ENCODE results near the gene FAM210A.
"Not testable (repeated sequence)": the region's sequence is repeated elsewhere in the genome, so short reads cannot be mapped to it uniquely, and the experiment has no call there.

The FAM210A gene

GRCh38 chr18:13726232-13726971 lies at the start of gene FAM210A, which contains the start of gene RNMT:
Gene FAM210A (minus strand): TSS chr18:13726558. CDS start chr18:13682077, 44,481 bp downstream.
Gene RNMT (plus strand): TSS chr18:13726673. CDS start chr18:13731518, 4,845 bp downstream.
- peaks cover 12% of the 10 kb centered on the region for H3K4me1 ChIP-seq (ENCODE audit: control insufficient read depth, insufficient read depth, low read length)
- H3K9me3 ChIP-seq (ENCODE audit: control insufficient read depth, low read length): no peaks in the 10 kb centered on the region
- no peaks in the 10 kb centered on the region for H3K36me3 ChIP-seq (ENCODE audit: control insufficient read depth, insufficient read depth, low read length)
- H3K4me3 ChIP-seq (ENCODE audit: low read length): peak within 1 kb of the TSS; percentile 73
- H3K9ac ChIP-seq (ENCODE audit: low read length): peak within 1 kb of the TSS; percentile 86
- H3K27me3 ChIP-seq (ENCODE audit: control insufficient read depth, insufficient read depth, low read length): no peaks in the 10 kb centered on the region

GRCh38 chr18:13775058-13775457 lies 48.7 kb upstream of the FAM210A start:
- Histone ChIP-seq H3K36me3 (ENCODE audit: control insufficient read depth, insufficient read depth, low read length) (no peaks in the 10 kb centered on the region), H3K4me1 (ENCODE audit: control insufficient read depth, insufficient read depth, low read length) (no peaks in the 10 kb centered on the region), H3K9me3 (ENCODE audit: control insufficient read depth, low read length) (no peaks in the 10 kb centered on the region), H3K27me3 (ENCODE audit: control insufficient read depth, insufficient read depth, low read length) (no peaks in the 10 kb centered on the region), H3K4me3 (ENCODE audit: low read length) (no peak overlapping the region), H3K9ac (ENCODE audit: low read length) (no peak overlapping the region)

GRCh38 chr18:13762690-13763439 lies 36.5 kb upstream of the FAM210A start:
- H3K9me3 ChIP-seq (ENCODE audit: control insufficient read depth, low read length): no peaks in the 10 kb centered on the region
- no peaks in the 10 kb centered on the region for H3K4me1 ChIP-seq (ENCODE audit: control insufficient read depth, insufficient read depth, low read length)
- no peak overlapping the region for H3K4me3 ChIP-seq (ENCODE audit: low read length)
- H3K9ac ChIP-seq (ENCODE audit: low read length): no peak overlapping the region
- H3K36me3 ChIP-seq (ENCODE audit: control insufficient read depth, insufficient read depth, low read length): no peaks in the 10 kb centered on the region
- H3K27me3 ChIP-seq (ENCODE audit: control insufficient read depth, insufficient read depth, low read length): no peaks in the 10 kb centered on the region

- no peaks in the 10 kb centered on the region for H3K4me1 ChIP-seq (ENCODE audit: control insufficient read depth, insufficient read depth, low read length)
- H3K36me3 ChIP-seq (ENCODE audit: control insufficient read depth, insufficient read depth, low read length): no peaks in the 10 kb centered on the region
- H3K4me3 ChIP-seq (ENCODE audit: low read length): no peak overlapping the region
- H3K9me3 ChIP-seq (ENCODE audit: control insufficient read depth, low read length): no peaks in the 10 kb centered on the region
- no peaks in the 10 kb centered on the region for H3K27me3 ChIP-seq (ENCODE audit: control insufficient read depth, insufficient read depth, low read length)
- H3K9ac ChIP-seq (ENCODE audit: low read length): no peak overlapping the region
Measured at GRCh38 chr18:13760047-13760446, 33.7 kb upstream of the FAM210A start.

- Histone ChIP-seq H3K36me3 (ENCODE audit: control insufficient read depth, insufficient read depth, low read length) (no peaks in the 10 kb centered on the region), H3K4me1 (ENCODE audit: control insufficient read depth, insufficient read depth, low read length) (no peaks in the 10 kb centered on the region), H3K9ac (ENCODE audit: low read length) (no peak overlapping the region), H3K4me3 (ENCODE audit: low read length) (no peak overlapping the region), H3K27me3 (ENCODE audit: control insufficient read depth, insufficient read depth, low read length) (no peaks in the 10 kb centered on the region), H3K9me3 (ENCODE audit: control insufficient read depth, low read length) (no peaks in the 10 kb centered on the region)
Measured at GRCh38 chr18:13758622-13759021, 32.3 kb upstream of the FAM210A start.

- no peaks in the 10 kb centered on the region for H3K4me1 ChIP-seq (ENCODE audit: control insufficient read depth, insufficient read depth, low read length)
- H3K36me3 ChIP-seq (ENCODE audit: control insufficient read depth, insufficient read depth, low read length): no peaks in the 10 kb centered on the region
- H3K27me3 ChIP-seq (ENCODE audit: control insufficient read depth, insufficient read depth, low read length): no peaks in the 10 kb centered on the region
- H3K4me3 ChIP-seq (ENCODE audit: low read length): no peak overlapping the region
- H3K9ac ChIP-seq (ENCODE audit: low read length): no peak overlapping the region
- no peaks in the 10 kb centered on the region for H3K9me3 ChIP-seq (ENCODE audit: control insufficient read depth, low read length)
Measured at GRCh38 chr18:13756671-13757070, 30.3 kb upstream of the FAM210A start.

GRCh38 chr18:13756261-13756660 lies 29.9 kb upstream of the FAM210A start:
- no peaks in the 10 kb centered on the region for H3K4me1 ChIP-seq (ENCODE audit: control insufficient read depth, insufficient read depth, low read length)
- no peak overlapping the region for H3K9ac ChIP-seq (ENCODE audit: low read length)
- no peaks in the 10 kb centered on the region for H3K9me3 ChIP-seq (ENCODE audit: control insufficient read depth, low read length)
- no peak overlapping the region for H3K4me3 ChIP-seq (ENCODE audit: low read length)
- H3K36me3 ChIP-seq (ENCODE audit: control insufficient read depth, insufficient read depth, low read length): no peaks in the 10 kb centered on the region
- H3K27me3 ChIP-seq (ENCODE audit: control insufficient read depth, insufficient read depth, low read length): no peaks in the 10 kb centered on the region

GRCh38 chr18:13751599-13751998 lies 25.2 kb upstream of the FAM210A start:
- not testable (repeated sequence) for H3K4me3 ChIP-seq (ENCODE audit: low read length); H3K36me3 ChIP-seq (ENCODE audit: control insufficient read depth, insufficient read depth, low read length); H3K9ac ChIP-seq (ENCODE audit: low read length); H3K27me3 ChIP-seq (ENCODE audit: control insufficient read depth, insufficient read depth, low read length); H3K9me3 ChIP-seq (ENCODE audit: control insufficient read depth, low read length); H3K4me1 ChIP-seq (ENCODE audit: control insufficient read depth, insufficient read depth, low read length)

- Histone ChIP-seq H3K9ac (ENCODE audit: low read length) (no peak overlapping the region), H3K36me3 (ENCODE audit: control insufficient read depth, insufficient read depth, low read length) (no peaks in the 10 kb centered on the region), H3K27me3 (ENCODE audit: control insufficient read depth, insufficient read depth, low read length) (no peaks in the 10 kb centered on the region), H3K4me1 (ENCODE audit: control insufficient read depth, insufficient read depth, low read length) (no peaks in the 10 kb centered on the region), H3K4me3 (ENCODE audit: low read length) (no peak overlapping the region), H3K9me3 (ENCODE audit: control insufficient read depth, low read length) (no peaks in the 10 kb centered on the region)
Measured at GRCh38 chr18:13746633-13747032, 20.3 kb upstream of the FAM210A start.

GRCh38 chr18:13745696-13746095 lies 19.3 kb upstream of the FAM210A start:
- no peak overlapping the region for H3K9ac ChIP-seq (ENCODE audit: low read length)
- no peak overlapping the region for H3K4me3 ChIP-seq (ENCODE audit: low read length)
- H3K4me1 ChIP-seq (ENCODE audit: control insufficient read depth, insufficient read depth, low read length): no peaks in the 10 kb centered on the region
- no peaks in the 10 kb centered on the region for H3K36me3 ChIP-seq (ENCODE audit: control insufficient read depth, insufficient read depth, low read length)
- H3K27me3 ChIP-seq (ENCODE audit: control insufficient read depth, insufficient read depth, low read length): no peaks in the 10 kb centered on the region
- H3K9me3 ChIP-seq (ENCODE audit: control insufficient read depth, low read length): no peaks in the 10 kb centered on the region

GRCh38 chr18:13735681-13736080 lies 9.3 kb upstream of the FAM210A start:
- H3K9me3 ChIP-seq (ENCODE audit: control insufficient read depth, low read length): no peaks in the 10 kb centered on the region
- H3K4me3 ChIP-seq (ENCODE audit: low read length): no peak overlapping the region
- H3K9ac ChIP-seq (ENCODE audit: low read length): no peak overlapping the region
- H3K4me1 ChIP-seq (ENCODE audit: control insufficient read depth, insufficient read depth, low read length): no peaks in the 10 kb centered on the region
- H3K36me3 ChIP-seq (ENCODE audit: control insufficient read depth, insufficient read depth, low read length): peaks cover 6% of the 10 kb centered on the region
- H3K27me3 ChIP-seq (ENCODE audit: control insufficient read depth, insufficient read depth, low read length): no peaks in the 10 kb centered on the region

GRCh38 chr18:13730481-13730880 lies 4.1 kb upstream of the FAM210A start:
- Histone ChIP-seq H3K4me3 (ENCODE audit: low read length) (no peak overlapping the region), H3K4me1 (ENCODE audit: control insufficient read depth, insufficient read depth, low read length) (peaks cover 2% of the 10 kb centered on the region), H3K27me3 (ENCODE audit: control insufficient read depth, insufficient read depth, low read length) (no peaks in the 10 kb centered on the region), H3K9ac (ENCODE audit: low read length) (no peak overlapping the region), H3K9me3 (ENCODE audit: control insufficient read depth, low read length) (no peaks in the 10 kb centered on the region), H3K36me3 (ENCODE audit: control insufficient read depth, insufficient read depth, low read length) (no peaks in the 10 kb centered on the region)

Measured in mucosa of stomach (tissue), 1 donor.